Cortex of kidney (tissue), 1 donor: ENCODE results near the gene ARRDC1.
"Not testable (repeated sequence)": the region's sequence is repeated elsewhere in the genome, so short reads cannot be mapped to it uniquely, and the experiment has no call there.

Source experiments
- DNase-seq: peaks from one replicate; lab custom pipeline; 2025; lab: John Stamatoyannopoulos, UW

The ARRDC1 gene

DNA sequence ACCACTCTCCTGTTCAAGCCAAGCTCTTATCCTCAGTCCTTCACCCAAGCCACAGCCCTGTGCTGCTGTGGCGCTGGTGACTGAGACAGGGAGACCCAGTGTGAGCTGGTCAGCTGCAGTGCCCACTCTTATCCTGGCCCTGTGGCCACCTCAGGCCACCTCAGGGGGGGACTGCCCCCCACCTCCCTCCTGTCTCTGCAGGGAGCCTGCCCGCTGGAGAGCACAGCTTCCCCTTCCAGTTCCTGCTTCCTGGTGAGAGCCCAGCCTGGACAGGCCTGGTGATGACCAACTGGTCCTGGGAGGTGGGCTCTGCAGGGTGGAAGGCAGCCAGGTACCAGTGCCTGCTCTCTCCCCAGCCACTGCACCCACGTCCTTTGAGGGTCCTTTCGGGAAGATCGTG lies 7.8 kb downstream of the ARRDC1 start:
- DNase-seq: no peak

GRCh38 chr9:137613738-137614523 lies 8.4 kb downstream of the ARRDC1 start:
- DNase-seq: no peak

- DNase-seq: no peak
Observed at GRCh38 chr9:137614631-137615386, 9.3 kb downstream of the ARRDC1 start.

GRCh38 chr9:137615387-137615871 lies 9.9 kb downstream of the ARRDC1 start:
- no peak for DNase-seq

GRCh38 chr9:137618105-137619067 lies 12.9 kb downstream of the ARRDC1 start, which contains the start of gene EHMT1:
TSS of gene EHMT1 (plus strand) at chr9:137619005. CDS start at chr9:137619029, 24 bp downstream.
- DNase-seq: no peak

DNA sequence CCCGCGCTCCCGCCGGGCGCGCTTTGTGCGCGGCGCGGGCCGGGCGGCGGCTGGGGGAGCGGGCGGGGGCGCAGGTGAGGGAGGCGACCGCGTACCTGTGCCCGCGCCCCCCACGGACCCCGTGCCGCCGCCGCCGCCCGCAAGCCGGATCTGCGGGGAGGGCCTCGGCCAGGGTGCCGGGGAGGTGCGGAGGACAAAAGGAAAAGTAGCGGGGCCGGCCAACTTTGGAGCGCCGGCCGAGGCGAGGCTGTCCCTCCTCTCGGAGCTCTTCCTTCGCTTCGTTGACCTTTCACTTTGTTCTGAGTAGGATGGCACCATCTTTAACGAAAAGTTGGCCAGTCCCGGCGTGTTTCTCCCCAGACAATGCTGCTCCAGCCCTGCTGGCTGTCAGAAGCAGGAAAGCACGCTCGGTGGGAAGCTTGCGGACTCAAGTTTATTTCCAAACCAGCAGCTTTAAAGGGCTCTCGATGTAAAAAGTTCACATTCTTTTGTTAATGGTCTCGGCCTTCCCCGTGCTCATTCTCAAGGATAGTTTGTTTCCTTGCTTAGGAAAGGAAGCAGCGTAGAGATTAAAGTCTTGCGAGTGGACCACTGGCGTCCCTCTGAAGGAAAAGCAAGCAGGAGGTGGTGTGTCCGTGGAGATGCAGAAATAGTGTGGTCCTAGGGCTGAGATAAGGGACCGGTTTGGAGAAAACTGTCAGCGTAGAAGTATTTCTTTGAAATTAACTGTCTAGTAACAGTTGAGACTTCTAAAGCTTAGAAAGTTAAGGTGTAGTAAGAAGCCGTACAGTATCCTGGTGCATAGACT lies 14.0 kb downstream of the ARRDC1 start:
- DNase-seq: no peak

DNA sequence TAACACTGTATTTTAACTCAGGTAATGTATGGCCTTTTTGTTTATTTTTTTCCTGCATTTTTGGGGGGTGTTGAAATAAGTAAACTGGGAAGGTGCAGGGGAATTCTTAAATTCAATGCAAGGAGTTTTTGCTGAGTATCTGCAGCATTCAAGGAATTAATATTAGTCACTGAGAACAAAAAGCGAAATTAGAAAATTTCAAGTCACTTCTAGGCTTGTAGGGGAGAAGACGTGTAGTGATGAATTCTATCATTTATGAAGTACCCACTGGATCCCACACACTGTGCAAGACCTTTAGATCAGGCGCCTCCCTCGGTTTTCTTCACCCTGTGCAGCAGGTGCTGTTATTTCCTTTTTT lies 14.5 kb downstream of the ARRDC1 start:
- DNase-seq: no peak

GRCh38 chr9:137620581-137620980 lies 15.1 kb downstream of the ARRDC1 start:
- DNase-seq: no peak

DNA sequence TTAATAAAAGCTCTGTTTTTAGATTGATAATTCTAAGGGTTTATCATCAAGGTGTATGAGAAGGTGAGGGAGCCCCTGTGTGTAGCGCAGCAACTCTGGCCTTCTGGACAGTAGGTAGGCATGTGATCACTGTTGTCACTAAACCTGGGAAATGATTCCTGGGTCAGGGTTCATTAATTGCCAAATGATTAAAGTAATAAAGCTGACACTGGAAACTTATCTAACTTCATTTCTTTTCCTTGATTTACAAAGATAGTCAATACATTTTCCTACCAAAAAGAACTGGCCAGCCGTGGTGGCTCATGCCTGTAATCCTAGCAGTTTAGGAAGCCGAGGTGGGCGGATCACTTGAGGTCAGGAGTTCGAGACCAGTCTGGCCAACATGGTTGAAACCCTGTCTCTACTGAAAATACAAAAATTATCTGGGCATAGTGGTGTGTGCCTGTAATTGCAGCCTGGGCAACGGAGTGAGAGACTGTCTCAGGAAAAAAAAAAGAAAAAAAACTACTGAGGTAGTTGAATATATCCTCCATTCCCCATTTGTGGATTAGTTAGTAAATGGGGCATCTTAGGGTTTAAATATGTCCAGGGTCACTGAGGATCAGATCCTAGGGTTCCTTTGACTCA lies 15.8 kb downstream of the ARRDC1 start:
- DNase-seq: no peak

DNA sequence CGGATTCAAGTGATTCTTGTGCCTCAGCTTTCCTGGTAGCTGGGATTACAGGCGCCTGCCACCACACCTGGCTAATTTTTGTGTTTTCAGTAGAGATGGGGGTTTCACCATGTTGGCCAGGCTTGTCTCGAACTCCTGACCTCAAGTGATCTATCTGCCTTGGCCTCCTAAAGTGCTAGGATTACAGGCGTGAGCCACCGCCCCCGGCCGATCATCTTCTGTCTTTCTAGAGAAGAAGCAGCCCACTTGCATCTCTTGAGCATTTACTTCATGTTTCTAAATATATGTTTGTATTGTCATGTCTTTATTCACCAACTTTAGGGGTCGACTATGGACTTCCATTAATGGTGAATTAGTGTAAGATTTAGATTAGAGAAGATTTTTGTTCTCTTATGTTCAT lies 16.7 kb downstream of the ARRDC1 start:
- DNase-seq: not testable (repeated sequence)

- no peak for DNase-seq
Observed at GRCh38 chr9:137626464-137626863, 21.0 kb downstream of the ARRDC1 start.

DNA sequence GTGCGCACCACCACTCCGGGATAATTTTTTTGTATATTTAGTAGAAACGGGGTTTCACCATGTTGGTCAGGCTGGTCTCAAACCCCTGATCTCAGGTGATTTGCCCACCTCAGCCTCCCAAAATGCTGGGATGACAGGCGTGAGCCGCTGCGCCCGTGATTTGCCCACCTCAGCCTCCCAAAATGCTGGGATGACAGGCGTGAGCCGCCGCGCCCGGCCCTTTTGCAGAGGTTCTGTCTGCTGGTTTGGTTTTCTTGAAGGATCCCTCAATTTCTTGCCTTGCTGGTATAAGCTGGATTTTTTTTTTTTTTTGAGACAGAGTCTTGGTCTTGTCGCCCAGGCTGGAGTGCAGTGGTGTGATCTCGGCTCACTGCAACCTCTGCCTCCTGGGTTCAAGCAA lies 21.9 kb downstream of the ARRDC1 start:
- not testable (repeated sequence) for DNase-seq

GRCh38 chr9:137630126-137630525 lies 24.6 kb downstream of the ARRDC1 start:
- DNase-seq: no peak

DNA sequence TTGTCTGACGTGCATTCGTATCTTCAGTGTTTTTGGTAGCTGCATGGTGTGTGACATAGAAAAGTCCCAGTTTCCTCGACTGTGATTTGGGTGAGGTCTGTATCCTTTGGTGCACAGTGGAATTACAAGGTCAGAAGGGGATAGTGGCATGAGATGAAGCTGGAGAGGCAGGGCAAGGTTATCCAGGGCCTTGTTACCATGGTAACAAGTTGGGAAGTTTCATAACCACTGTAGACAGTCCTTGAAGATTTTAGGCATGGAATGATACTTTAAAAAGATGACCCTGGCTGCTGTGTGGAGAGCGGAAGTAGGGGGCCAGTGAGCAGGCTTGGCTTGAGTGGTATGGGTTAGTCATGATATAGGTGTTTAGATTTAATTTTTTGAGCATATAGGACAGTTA lies 25.2 kb downstream of the ARRDC1 start:
- no peak for DNase-seq

DNA sequence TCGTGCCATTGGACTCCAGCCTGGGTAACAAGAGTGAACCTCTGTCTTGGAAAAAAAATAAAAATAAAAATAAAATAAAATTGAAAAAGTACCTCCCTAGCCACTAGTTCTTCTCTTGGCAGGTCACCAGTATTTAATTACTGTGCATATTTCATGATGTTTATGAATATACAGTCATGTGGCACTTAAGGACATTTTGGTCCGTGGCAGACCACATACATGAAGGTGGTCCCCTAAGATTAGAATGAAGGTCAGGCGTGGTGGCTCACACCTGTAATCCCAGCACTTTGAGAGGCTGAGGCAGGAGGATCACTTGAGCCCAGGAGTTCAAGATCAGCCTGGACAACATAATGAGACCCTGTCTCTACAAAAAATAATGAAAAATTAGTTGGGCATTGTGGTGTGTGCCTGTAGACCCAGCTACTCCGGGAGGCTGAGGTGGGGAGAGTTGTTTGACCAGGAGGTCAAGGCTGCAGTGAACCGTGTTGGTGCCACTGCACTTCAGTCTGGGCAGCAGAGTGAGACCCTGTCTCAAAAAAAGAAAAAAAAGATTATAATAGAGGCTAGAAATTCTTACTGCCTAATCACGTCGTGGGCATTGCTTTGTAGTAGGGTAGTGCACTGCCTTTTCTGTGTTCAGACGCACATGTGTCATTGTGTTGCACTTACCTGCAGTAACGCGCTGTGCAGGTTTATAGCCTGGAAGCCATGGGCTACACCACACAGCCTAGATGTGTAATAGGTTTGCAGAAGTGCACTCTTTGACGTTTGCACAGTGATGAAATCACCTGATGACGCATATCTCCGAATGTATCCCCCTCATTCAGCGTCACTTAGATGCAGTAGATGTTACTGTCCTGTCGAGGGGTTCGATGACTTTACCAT lies 26.1 kb downstream of the ARRDC1 start:
- DNase-seq: no peak

DNA sequence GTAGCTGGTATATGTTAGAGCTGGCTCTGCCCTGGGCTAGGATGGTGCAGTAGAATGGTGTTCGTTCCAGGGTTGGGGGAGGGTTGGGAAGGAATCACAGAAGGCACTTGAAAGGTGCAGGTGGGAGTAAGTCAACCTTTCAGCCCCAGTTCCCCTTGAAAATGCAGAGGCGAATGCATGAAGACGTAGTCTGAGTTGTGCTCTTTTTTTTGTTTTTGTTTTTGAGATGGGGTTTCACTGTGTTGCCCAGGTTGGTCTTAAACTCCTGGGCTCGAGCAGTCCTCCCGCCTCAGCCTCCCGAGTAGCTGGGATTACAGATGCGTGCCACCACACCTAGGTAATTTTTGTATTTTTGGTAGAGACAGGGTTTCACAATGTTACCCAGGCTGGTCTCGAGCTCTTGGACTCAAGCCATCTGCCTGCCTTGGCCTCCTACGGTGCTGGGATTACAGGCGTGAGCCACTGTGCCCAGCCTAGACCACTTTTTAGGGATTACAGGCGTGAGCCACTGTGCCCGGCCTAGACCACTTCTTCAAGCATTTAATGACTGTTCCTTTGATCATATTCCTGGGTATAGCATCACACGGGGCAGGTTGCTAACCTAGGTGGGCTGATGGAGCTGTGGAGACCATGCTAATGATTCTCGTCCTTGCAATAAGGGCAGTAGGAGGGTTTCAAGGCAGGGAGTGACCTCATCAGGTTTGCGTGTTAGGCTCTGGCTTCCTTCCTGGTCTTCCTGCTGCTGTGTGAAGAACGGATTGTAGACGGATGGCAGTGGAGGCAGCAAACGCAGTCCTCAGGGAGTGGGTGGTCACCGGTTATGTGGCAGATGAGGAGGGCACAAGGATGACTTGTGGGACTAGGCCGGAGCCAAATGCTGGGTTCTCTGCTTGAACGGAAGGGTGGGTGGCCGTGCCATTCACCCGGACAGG lies 27.0 kb downstream of the ARRDC1 start:
- DNase-seq: no peak

- no peak for DNase-seq
Observed at GRCh38 chr9:137634016-137634415, 28.5 kb downstream of the ARRDC1 start.

DNA sequence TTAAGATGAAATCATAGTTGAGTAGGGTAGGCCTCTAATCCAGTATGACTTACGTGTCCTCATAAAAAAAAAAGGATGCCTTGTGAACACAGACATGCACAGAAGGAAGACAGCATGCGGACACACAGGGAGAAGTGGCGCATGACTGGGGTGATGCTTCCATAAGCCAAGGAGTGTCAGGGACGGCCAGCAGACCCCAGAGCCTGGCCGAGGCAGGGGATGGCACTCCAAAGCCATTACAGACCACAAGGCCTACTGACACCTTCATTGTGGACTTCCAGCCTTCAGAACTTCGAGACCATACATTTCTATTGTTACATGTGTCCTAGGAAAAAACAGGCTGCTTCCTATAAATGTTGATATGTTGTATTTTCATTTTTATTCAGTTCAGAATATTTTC lies 33.2 kb downstream of the ARRDC1 start:
- DNase-seq: no peak
